Ovary (tissue), 9 donors: ENCODE data around the gene GTF2IRD1. TPM values are rescaled to one million over a fixed set of nuclear protein-coding genes. Genes with fewer than 3 reads are reported as not detected.
"Not testable (repeated sequence)": the region's sequence is repeated elsewhere in the genome, so short reads cannot be mapped to it uniquely, and the experiment has no call there.

Experiments used
- DNase-seq, 5 donors: peaks; one replicate each; pipeline ENCODE4 v3.0.0-alpha.2; 2019 to 2020
- H3K27ac ChIP-seq, 2 donors: fragments of 200-600 bp; one replicate each; pipeline versions ENCODE4 v1.5.1 to v1.8.0; 2019 to 2022
- H3K27me3 ChIP-seq: fragments of 200-600 bp; one replicate; pipeline ENCODE4 v1.8.0; 2022
- H3K36me3 ChIP-seq: fragments of 200-600 bp; sonication (generic); one replicate; pipeline ENCODE4 v1.5.1; 2019
- H3K4me1 ChIP-seq: one replicate; pipeline ENCODE4 v1.8.1; 2013; ENCODE audit warnings: mild to moderate bottlenecking, moderate library complexity; ENCODE audit not compliant: insufficient read depth
- H3K4me3 ChIP-seq: fragments of 200-600 bp; sonication (generic); one replicate; pipeline ENCODE4 v1.5.1; 2017
- H3K9me3 ChIP-seq, 2 donors: fragments of 200-600 bp in 1 of 2; sonication (generic) in 1 of 2; one replicate each; pipeline versions ENCODE4 v1.5.1 to v1.8.1; 2013 to 2019; ENCODE audit warnings: mild to moderate bottlenecking in 1 of 2, moderate library complexity in 1 of 2
- CTCF ChIP-seq, 3 donors: fragments of 450-650 bp in 2 of 3; fragments of 200-600 bp in 1 of 3; IDR thresholded peaks; one replicate each; pipeline versions ENCODE4 v1.5.1 to v1.8.0; 2016 to 2022; ENCODE audit warnings: antibody characterized with exemption in 3 of 3, mild to moderate bottlenecking in 1 of 3
- EP300 ChIP-seq: sonication (generic); formaldehyde crosslinking; IDR thresholded peaks from one replicate; pipeline ENCODE4 v1.6.1; 2017; ENCODE audit warnings: antibody characterized with exemption
- POLR2A ChIP-seq: fragments of 450-650 bp; IDR thresholded peaks from one replicate; pipeline ENCODE4 v1.6.1; 2017; ENCODE audit warnings: antibody characterized with exemption, mild to moderate bottlenecking, moderate library complexity
- WGBS, 3 donors: extraction: QIAGEN DNeasy Blood & Tissue Kit in 1 of 3; methylation state at CpG; one replicate each; pipeline versions ENCODE4 v1.1.5 to v1.1.7; 2013 to 2017; 5-methylcytosine and 5-hydroxymethylcytosine counted together
- intact Hi-C, 4 donors: fragments of 100-400 bp; cut with DNase I; formaldehyde crosslinking; loops; one replicate each; pipeline versions ENCODE4 v1.11.0 to v1.15.1; 2022 to 2023
- polyA plus RNA-seq, 2 donors: library from polyadenylated mRNA; stranded (reverse); fragments of 200-250 nt in 1 of 2; fragments of 350-450 nt in 1 of 2; fragmentation: Illumina TruSeq in 1 of 2; extraction: RNeasy Lipid Tissue Mini Kit (QIAGEN cat#74804) in 1 of 2; gene quantifications; one replicate each; pipeline ENCODE4 v1.2.3, GENCODE V29; 2013 to 2014
- total RNA-seq, 7 donors: library from RNA; depleted of rRNA in 2 of 7; stranded (reverse); fragments of >200 nt in 2 of 7; fragmentation: NEBNext Ultra II Directional in 3 of 7; extraction: Animal tissue kit (Norgen Biotek cat#: 25700) in 3 of 7; gene quantifications; one replicate each; pipeline versions ENCODE4 v1.1.0 to v1.2.4, GENCODE V29; 2016 to 2023
- donor health status: DM: no; HTN: no; CAD: no; lungs with moderate emphysema.
- donor health status: DM: no; HTN: no; CAD: no.
- donor health status: Bipolar disorder and iron deficiency.
- donor health status: DM: yes; HTN: yes; CAD: no.
- donor health status: DM: no; HTN: no; CAD: no.
- donor health status: DM: yes; HTN: yes; CAD: no.

GTF2IRD1 gene
- total and polyA plus RNA-seq, 9 donors: 12.0 to 39.0 (median 28.0) TPM

DNA sequence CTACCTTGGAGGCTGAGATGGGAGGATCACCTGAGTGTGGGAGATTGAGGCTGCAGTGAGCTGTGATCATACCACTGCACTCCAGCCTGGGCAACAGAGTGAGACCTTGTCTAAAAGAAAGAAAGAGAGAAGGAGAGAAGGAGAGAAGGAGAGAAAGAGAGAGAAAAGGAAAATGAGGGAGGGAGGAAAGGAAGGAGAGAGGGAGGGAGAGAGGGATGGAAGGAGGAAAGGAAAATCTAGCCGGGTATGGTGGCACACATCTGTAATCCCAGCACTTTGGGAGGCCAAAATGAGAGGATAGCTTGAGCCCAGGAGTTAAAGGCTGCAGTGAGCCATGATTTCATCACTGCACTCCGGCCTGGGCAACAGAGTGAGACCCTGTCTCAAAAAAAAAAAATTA lies 42.9 kb upstream of the GTF2IRD1 start:
- WGBS, 3 donors: 42 to 53% (median 51%) methylated on average over 2 of the region's 2 CpGs
- Histone ChIP-seq H3K9me3 (no peaks in the 10 kb centered on the region), H3K27ac (no peak overlapping the region), H3K4me1 (no peaks in the 10 kb centered on the region), H3K36me3 (no peaks in the 10 kb centered on the region), H3K27me3 (no peaks in the 10 kb centered on the region), H3K4me3 (no peak overlapping the region)
- intact Hi-C loops: no loop called here
- DNase-seq: no peak
- TF ChIP-seq CTCF (IDR thresholded peaks at IDR 0.05) (no peak), POLR2A (no peak), EP300 (no peak)

DNA sequence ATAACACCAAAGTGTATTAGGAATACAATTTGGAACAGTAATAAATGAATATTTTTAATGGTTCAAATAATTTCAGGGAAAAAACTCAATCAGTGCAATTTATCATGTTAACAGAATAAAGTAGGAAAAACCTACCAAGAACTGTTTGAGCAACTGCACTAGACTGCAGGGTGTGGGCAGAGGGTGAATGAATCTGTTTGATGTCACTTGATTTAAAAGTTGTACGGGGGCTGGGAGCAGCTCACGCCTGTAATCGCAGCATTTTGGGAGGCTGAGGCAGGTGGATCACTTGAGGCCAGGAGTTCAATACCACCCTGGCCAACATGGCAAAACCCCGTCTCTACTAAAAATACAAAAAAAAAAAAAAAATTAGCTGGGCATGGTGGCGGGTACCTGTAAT lies 42.1 kb upstream of the GTF2IRD1 start:
- intact Hi-C loops, H3K27me3 ChIP-seq, H3K9me3 ChIP-seq, H3K27ac ChIP-seq, H3K36me3 ChIP-seq, DNase-seq, H3K4me3 ChIP-seq, H3K4me1 ChIP-seq: not testable (repeated sequence)
- 45 to 63% (median 53%) methylated on average over 5 of the region's 5 CpGs for WGBS, 3 donors

- Histone ChIP-seq H3K27me3 (no peaks in the 10 kb centered on the region), H3K9me3 (no peaks in the 10 kb centered on the region), H3K36me3 (no peaks in the 10 kb centered on the region), H3K27ac (no peak overlapping the region), H3K4me3 (no peak overlapping the region), H3K4me1 (no peaks in the 10 kb centered on the region)
- DNase-seq: no peak
- TF ChIP-seq CTCF (IDR thresholded peaks at IDR 0.05): no peak
- TF ChIP-seq EP300: no peak
- no peak for TF ChIP-seq POLR2A
- WGBS, 3 donors: 11 to 24% (median 16%) methylated on average over 4 of the region's 4 CpGs
- intact Hi-C loops: no loop called here
Measured at GRCh38 chr7:74412056-74412455, 41.6 kb upstream of the GTF2IRD1 start.

- no peaks in the 10 kb centered on the region for H3K9me3 ChIP-seq
- H3K27ac ChIP-seq: no peak overlapping the region
- TF ChIP-seq POLR2A: no peak
- no peak for TF ChIP-seq CTCF (IDR thresholded peaks at IDR 0.05)
- no peak for TF ChIP-seq EP300
- no peak for DNase-seq
- no peak overlapping the region for H3K4me3 ChIP-seq
- H3K27me3 ChIP-seq: no peaks in the 10 kb centered on the region
- WGBS, 3 donors: 57 to 70% (median 64%) methylated on average over 3 of the region's 3 CpGs
- H3K4me1 ChIP-seq: no peaks in the 10 kb centered on the region
- no peaks in the 10 kb centered on the region for H3K36me3 ChIP-seq
- intact Hi-C loops: no loop called here
Measured at GRCh38 chr7:74412603-74413002, 41.1 kb upstream of the GTF2IRD1 start.

DNA sequence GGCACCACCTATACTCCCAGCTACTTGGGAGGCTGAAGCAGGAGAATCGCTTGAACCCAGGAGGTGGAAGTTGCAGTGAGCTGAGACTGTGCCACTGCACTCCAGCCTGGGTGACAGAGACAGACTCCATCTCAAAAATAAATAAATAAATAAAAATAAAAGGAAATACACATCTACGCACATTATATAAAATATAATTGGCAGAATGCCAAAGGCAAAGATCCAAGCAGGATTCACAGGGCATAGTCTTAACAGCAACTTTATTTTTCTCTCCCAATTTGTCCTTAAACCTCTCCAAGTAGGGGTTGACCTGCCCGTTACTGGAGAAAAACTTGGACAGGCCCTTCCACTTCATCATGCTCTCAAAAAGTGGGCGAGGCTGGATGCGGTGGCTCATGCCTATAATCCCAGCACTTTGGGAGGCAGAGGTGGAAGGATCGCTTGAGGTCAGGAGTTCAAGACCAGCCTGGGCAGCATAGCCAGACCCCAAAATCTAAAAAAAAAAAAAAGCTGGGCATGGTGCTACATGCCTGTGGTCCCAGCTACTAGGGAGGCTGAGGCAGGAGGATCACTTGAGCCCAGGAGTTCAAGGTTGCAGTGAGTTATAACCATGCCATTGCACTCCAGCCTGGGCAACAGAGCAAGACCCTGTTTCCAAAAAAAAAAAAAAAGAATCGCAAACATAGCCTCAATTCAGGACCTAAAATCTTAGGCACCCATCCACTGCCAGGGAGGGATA lies 38.9 kb upstream of the GTF2IRD1 start:
- not testable (repeated sequence) for H3K27ac ChIP-seq, H3K4me1 ChIP-seq, H3K9me3 ChIP-seq, H3K4me3 ChIP-seq, H3K36me3 ChIP-seq, H3K27me3 ChIP-seq, DNase-seq
- 74% methylated on average over 7 of the region's 7 CpGs; no CpG with 5 or more reads in 2 of the 3 donors for WGBS, 3 donors
- intact Hi-C loops: loop anchor here in 1 of 4 donors (5.0 kb wide), 1 partner anchor 153 kb away; no protein-coding TSS in a partner anchor
